Peyer's patch (tissue), 4 donors: ENCODE measurements around the gene CCDC201.

Experiments used
- CTCF ChIP-seq, 6 experiments: fragments of 450-650 bp in 4 of 6; fragments of 200-600 bp in 2 of 6; sonication (generic) in 1 of 6; IDR thresholded peaks; one replicate each; pipeline ENCODE4 v1.5.1; 2017 to 2019; ENCODE audit warnings: antibody characterized with exemption in 6 of 6, mild to moderate bottlenecking in 3 of 6, moderate library complexity in 1 of 6
- POLR2A ChIP-seq, 2 donors: fragments of 450-650 bp; IDR thresholded peaks; one replicate each; pipeline ENCODE4 v1.5.1; 2017; ENCODE audit warnings: antibody characterized with exemption in 2 of 2, mild to moderate bottlenecking in 2 of 2, moderate library complexity in 2 of 2

GRCh38 chr7:45915606-45916005 is 42.7 kb upstream of the CCDC201 start:
- TF ChIP-seq CTCF (IDR thresholded peaks at IDR 0.05), result no peak
- TF ChIP-seq POLR2A (IDR thresholded peaks at IDR 0.05), result no peak
